Measurements from ENCODE around the gene MSANTD2.

GRCh38 chr11:124768914-124769313 is 31.3 kb downstream of the MSANTD2 start:
- TF ChIP-seq POLR2A (IDR thresholded peaks at IDR 0.05; ENCODE audit: low read length) = no peak
- TF ChIP-seq GATA1 (IDR thresholded peaks at IDR 0.05; ENCODE audit: low read depth, low read length) = no peak

All from erythroblast (primary cell).